Hematopoietic multipotent progenitor cell treated with erythropoietin and hydrocortisone succinate and interleukin-3 and kit ligand, for 8 days (in vitro differentiated cells): Measurements from ENCODE around the gene C2orf92.
A peak's percentile ranks its signal among the peaks of the same experiment; 100 is the strongest.
"Not testable (repeated sequence)": the region's sequence is repeated elsewhere in the genome, so short reads cannot be mapped to it uniquely, and the experiment has no call there.

ENCODE experiments used
- DNase-seq: peaks from one replicate; pipeline ENCODE4 v3.0.0-alpha.2; 2015

C2orf92 gene

GRCh38 chr2:97695744-97696143, 26.2 kb downstream of the C2orf92 start:
- no peak for DNase-seq

- peak; percentile 86 for DNase-seq
Observed at GRCh38 chr2:97697252-97698235, 28.0 kb downstream of the C2orf92 start.

GRCh38 chr2:97698530-97698929, 29.0 kb downstream of the C2orf92 start:
- no peak for DNase-seq

GRCh38 chr2:97699765-97700444, 30.4 kb downstream of the C2orf92 start:
- DNase-seq, result peak; percentile 62

- DNase-seq, result no peak
Observed at GRCh38 chr2:97701186-97701585, 31.7 kb downstream of the C2orf92 start.

GRCh38 chr2:97701851-97702465, 32.4 kb downstream of the C2orf92 start:
- DNase-seq, result no peak

GRCh38 chr2:97702731-97703470, 33.4 kb downstream of the C2orf92 start:
- DNase-seq, result no peak

- DNase-seq, result no peak
Observed at GRCh38 chr2:97703741-97704140, 34.2 kb downstream of the C2orf92 start.

- DNase-seq, result no peak
Observed at GRCh38 chr2:97704989-97705388, 35.5 kb downstream of the C2orf92 start.

- DNase-seq, result no peak
Observed at GRCh38 chr2:97706112-97706511, 36.6 kb downstream of the C2orf92 start.

GRCh38 chr2:97706708-97707345, 37.3 kb downstream of the C2orf92 start:
- DNase-seq, result no peak

GRCh38 chr2:97707362-97708047, 38.0 kb downstream of the C2orf92 start:
- no peak for DNase-seq

- DNase-seq, result no peak
Observed at GRCh38 chr2:97708048-97708380, 38.5 kb downstream of the C2orf92 start.

- no peak for DNase-seq
Observed at GRCh38 chr2:97708608-97709007, 39.1 kb downstream of the C2orf92 start.

- no peak for DNase-seq
Observed at GRCh38 chr2:97711394-97711711, 41.8 kb downstream of the C2orf92 start.

- not testable (repeated sequence) for DNase-seq
Observed at GRCh38 chr2:97712175-97712574, 42.7 kb downstream of the C2orf92 start.

- no peak for DNase-seq
Observed at GRCh38 chr2:97712693-97713295, 43.3 kb downstream of the C2orf92 start.

- DNase-seq, result no peak
Observed at GRCh38 chr2:97713296-97714083, 44.0 kb downstream of the C2orf92 start, which contains the start of gene ZAP70. Gene ZAP70, plus strand, starts transcription at chr2:97713576. Its CDS starts 10,461 bp downstream, at chr2:97724037.

GRCh38 chr2:97714084-97714949, 44.8 kb downstream of the C2orf92 start:
- DNase-seq, result no peak
